ENCODE results near the gene INTS2.
"Not testable (repeated sequence)": the region's sequence is repeated elsewhere in the genome, so short reads cannot be mapped to it uniquely, and the experiment has no call there.

The INTS2 gene

GRCh38 chr17:61822326-61823285, 105.2 kb downstream of the INTS2 start:
- no peak for DNase-seq (ENCODE audit: low spot score)

GRCh38 chr17:61821655-61822054, 106.1 kb downstream of the INTS2 start:
- DNase-seq (ENCODE audit: low spot score): no peak

GRCh38 chr17:61819265-61819664, 108.5 kb downstream of the INTS2 start:
- not testable (repeated sequence) for DNase-seq (ENCODE audit: low spot score)

GRCh38 chr17:61818225-61818624, 109.6 kb downstream of the INTS2 start:
- DNase-seq (ENCODE audit: low spot score): no peak

- DNase-seq (ENCODE audit: low spot score): no peak
Observed at GRCh38 chr17:61817452-61817851, 110.3 kb downstream of the INTS2 start.

- no peak for DNase-seq (ENCODE audit: low spot score)
Observed at GRCh38 chr17:61816538-61816937, 111.2 kb downstream of the INTS2 start.

- no peak for DNase-seq (ENCODE audit: low spot score)
Observed at GRCh38 chr17:61815863-61816503, 111.8 kb downstream of the INTS2 start.

Measured in cerebellar cortex (tissue), 1 donor.